Measurements from ENCODE around the gene DUOXA2.
"Not testable (repeated sequence)": the region's sequence is repeated elsewhere in the genome, so short reads cannot be mapped to it uniquely, and the experiment has no call there.

GRCh38 chr15:45079201-45079600 lies 34.9 kb upstream of the DUOXA2 start:
- not testable (repeated sequence) for TF ChIP-seq EZH2 (IDR thresholded peaks at IDR 0.05); POLR2AphosphoS5 (IDR thresholded peaks at IDR 0.05; ENCODE audit: borderline replicate concordance, low read depth, low read length)
